Epithelial cell of proximal tubule (primary cell): ENCODE data around the gene MUC6. TPM values are rescaled to one million over a fixed set of nuclear protein-coding genes. Genes with fewer than 3 reads are reported as not detected.

ENCODE experiments used
- DNase-seq: peaks from one replicate; pipeline ENCODE4 v3.0.0-alpha.2; 2011; ENCODE audit warnings: low read depth
- H3K4me3 ChIP-seq: 2 replicates; pipeline ENCODE4 v1.5.1; 2011; ENCODE audit warnings: low read depth, mild to moderate bottlenecking, low read length
- total RNA-seq: library from RNA; depleted of rRNA; stranded (reverse); fragments of >200 nt; gene quantifications from 2 replicates; pipeline ENCODE4 v1.2.3, GENCODE V29; 2015
- TF ChIP-seq, protein P1 (sequence below): conservative IDR thresholded peaks from 2 replicates; pipeline ENCODE4 v1.5.1; 2012; ENCODE audit warnings: low read depth, mild to moderate bottlenecking, low read length

Gene MUC6
- total RNA-seq, 1 donor from 2014 or later: not detected

DNA sequence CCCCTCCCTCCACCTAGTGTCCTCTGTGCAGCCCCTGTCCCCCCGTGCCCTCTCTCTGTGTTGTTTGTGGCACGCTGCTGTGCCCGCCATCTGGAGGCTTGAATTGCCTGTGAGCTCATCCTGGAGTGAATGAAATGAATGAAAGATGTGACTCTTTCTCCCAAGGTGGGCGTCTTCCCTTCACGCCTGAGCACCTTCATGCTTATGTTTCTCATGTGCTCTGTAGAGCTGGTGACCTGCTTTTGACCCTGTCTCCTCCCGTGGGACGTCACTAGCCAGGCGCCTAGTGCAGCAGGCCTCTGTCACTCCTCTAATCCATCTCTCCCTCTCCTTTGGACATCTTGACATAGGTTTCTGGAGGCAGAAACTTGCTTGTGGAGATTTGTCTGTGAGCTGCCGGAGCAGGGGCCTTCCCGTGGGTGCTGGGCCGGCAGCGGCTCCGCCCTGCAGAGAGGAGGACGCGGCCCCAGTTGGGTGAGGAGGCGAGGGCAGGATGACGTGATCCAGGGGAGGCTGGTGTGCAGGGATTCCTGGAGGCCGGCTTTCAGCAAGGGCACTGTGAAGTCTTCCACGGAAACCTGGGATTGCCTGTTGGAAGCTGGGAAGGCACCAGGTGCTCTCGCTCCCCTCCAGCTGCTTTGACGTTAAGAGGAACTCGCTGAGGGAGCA lies 40.6 kb downstream of the MUC6 start:
- DNase-seq: peak; percentile 32
- TF ChIP-seq, protein P1, sequence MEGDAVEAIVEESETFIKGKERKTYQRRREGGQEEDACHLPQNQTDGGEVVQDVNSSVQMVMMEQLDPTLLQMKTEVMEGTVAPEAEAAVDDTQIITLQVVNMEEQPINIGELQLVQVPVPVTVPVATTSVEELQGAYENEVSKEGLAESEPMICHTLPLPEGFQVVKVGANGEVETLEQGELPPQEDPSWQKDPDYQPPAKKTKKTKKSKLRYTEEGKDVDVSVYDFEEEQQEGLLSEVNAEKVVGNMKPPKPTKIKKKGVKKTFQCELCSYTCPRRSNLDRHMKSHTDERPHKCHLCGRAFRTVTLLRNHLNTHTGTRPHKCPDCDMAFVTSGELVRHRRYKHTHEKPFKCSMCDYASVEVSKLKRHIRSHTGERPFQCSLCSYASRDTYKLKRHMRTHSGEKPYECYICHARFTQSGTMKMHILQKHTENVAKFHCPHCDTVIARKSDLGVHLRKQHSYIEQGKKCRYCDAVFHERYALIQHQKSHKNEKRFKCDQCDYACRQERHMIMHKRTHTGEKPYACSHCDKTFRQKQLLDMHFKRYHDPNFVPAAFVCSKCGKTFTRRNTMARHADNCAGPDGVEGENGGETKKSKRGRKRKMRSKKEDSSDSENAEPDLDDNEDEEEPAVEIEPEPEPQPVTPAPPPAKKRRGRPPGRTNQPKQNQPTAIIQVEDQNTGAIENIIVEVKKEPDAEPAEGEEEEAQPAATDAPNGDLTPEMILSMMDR: no peak
- no peak overlapping the region for H3K4me3 ChIP-seq

DNA sequence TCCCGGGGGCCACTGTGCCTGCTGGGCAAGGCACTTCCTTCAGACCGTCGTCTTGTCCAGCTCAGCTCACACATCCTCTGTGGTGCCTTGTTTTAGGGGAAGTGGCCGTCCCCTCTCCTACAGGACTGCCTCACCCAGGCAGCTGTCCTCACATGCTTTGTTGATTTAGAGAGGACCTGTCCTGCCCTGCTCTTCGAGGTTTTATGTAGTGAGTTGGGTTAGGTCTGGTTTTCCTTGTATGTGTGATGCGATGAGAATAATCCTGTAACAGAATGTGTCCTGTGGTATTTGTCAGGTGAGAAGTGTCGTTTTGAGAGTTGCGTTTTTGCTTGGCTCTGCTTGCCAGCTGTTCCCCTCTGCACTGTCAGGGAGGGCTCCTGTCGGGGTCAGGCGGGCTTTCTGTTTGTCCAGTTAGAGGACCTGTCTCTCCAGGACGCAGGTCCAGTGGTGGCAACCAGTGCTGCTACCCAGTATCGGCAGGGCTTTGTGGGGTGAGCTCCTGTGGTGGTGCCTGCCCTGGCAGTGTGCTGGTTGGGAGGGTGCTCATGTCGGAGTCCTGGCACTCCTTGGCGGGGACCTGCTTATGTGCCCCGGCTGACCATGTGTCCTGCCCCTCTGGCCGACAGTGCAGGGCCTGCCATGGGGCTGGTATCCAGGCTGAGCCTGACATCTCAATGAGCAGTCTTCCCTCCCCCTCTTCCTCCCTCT lies 41.3 kb downstream of the MUC6 start:
- DNase-seq: no peak
- TF ChIP-seq, protein P1: no peak
- no peak overlapping the region for H3K4me3 ChIP-seq

DNA sequence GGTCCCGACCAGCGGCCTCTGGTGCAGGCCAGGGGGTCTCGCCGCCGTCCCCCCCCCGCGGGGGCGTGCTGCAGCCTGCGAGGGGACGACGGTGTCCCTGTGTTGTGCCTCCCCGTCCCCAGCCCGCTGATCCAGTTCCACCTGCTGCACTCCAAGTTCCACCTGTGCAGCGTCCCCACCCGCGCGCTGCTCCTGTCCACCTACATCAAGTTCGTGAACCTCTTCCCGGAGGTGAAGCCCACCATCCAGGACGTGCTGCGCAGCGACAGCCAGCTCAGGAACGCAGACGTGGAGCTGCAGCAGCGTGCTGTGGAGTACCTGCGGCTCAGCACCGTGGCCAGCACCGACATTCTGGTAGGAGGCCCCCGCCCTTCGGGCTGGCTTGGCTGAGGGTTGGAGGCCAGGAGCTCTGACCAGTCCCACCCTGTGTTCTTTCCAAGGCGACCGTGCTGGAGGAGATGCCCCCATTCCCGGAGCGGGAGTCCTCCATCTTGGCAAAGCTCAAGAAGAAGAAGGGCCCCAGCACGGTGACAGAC lies 42.8 kb downstream of the MUC6 start:
- no peak for DNase-seq
- no peak overlapping the region for H3K4me3 ChIP-seq
- TF ChIP-seq, protein P1: no peak

DNA sequence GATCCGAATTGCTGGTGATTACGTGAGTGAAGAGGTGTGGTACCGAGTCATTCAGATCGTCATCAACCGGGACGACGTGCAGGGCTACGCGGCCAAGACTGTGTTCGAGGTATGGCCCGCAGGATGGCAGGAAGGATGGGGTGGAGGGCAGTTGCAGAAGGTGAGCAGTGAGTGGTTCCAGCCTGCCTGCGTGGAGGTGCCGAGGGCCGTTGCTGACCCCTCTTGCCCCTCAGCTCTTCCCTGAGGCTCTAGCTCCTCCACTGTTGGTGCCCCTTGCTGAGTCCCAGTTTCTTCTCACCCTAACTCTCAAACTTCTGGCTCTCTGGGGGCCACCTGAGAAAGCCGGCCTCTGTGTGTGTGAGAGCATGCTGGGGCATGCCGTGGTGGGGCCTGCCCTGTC lies 43.9 kb downstream of the MUC6 start:
- TF ChIP-seq, protein P1: no peak
- no peak overlapping the region for H3K4me3 ChIP-seq
- no peak for DNase-seq

DNA sequence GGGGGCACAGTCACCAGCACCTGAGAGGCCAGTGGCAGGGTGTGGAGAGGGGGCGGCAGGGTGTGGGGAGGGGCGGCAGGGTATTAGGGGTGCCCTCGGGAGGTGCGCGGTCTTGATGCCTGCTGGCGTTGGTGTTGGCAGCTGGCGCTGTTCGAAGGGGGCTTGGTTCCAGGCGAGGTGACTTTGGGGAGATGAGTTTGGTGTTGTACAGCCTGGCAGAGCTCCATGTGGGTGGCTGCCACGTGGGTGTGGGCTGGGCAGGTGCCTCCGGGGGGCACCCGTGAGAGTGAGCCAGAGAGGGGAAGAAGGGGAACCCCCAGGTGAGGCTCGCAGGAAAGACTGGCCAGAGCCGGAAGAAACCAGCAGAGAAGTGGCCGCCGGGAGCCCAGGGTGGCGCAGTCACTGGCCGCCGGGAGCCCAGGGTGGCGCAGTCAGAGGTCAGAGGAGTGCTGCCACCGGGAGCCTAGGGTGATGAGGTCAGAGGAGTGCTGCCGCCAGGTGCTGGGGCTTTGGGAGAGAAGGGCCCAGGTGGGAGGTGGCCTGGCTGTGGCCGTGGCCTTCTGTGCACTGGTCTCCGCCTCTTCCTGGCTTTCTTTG lies 44.7 kb downstream of the MUC6 start:
- H3K4me3 ChIP-seq: no peak overlapping the region
- TF ChIP-seq, protein P1: no peak
- DNase-seq: no peak

DNA sequence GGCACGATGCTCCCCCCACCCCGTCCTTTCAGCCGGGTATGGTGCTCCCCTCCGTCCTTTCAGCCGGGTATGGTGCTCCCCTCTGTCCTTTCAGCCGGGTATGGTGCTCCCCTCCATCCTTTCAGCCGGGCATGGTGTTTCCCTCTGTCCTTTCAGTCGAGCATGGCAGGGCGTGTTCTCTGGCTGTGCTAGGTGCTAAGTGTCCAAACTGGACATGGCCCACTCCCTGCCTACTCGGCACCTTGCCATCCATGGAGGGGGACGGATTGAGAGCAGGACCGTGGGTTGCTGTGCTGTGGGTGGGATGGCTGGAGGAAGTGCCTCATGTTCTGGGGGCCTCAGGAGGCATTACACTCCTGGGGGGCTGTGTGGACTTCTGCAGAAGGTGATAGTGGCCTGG lies 45.5 kb downstream of the MUC6 start:
- no peak overlapping the region for H3K4me3 ChIP-seq
- DNase-seq: no peak
- TF ChIP-seq, protein P1: no peak
